KMS-11 (cell line): ENCODE measurements around the gene LINS1.

Source experiments
- H2AFZ ChIP-seq: fragments of 200-600 bp; sonication (generic); 2 replicates; pipeline ENCODE4 v1.6.1; 2016; ENCODE audit warnings: antibody characterized with exemption, mixed run types, low read depth
- H3K27ac ChIP-seq: fragments of 200-600 bp; sonication (generic); 2 replicates; pipeline ENCODE4 v1.6.1; 2016; ENCODE audit warnings: mild to moderate bottlenecking, mixed run types
- H3K27me3 ChIP-seq: fragments of 200-600 bp; sonication (generic); 2 replicates; pipeline ENCODE4 v1.6.1; 2017; ENCODE audit warnings: mild to moderate bottlenecking, low read depth, mixed run types, moderate library complexity; ENCODE audit not compliant: insufficient read depth
- H3K36me3 ChIP-seq: fragments of 200-600 bp; sonication (generic); 2 replicates; pipeline ENCODE4 v1.6.1; 2017; ENCODE audit warnings: mild to moderate bottlenecking, mixed run types; ENCODE audit not compliant: insufficient read depth
- H3K4me1 ChIP-seq: fragments of 200-600 bp; sonication (generic); 2 replicates; pipeline ENCODE4 v1.6.1; 2016; ENCODE audit warnings: mild to moderate bottlenecking, low read depth, mixed run types; ENCODE audit not compliant: poor library complexity, severe bottlenecking
- H3K4me2 ChIP-seq: fragments of 200-600 bp; sonication (generic); 2 replicates; pipeline ENCODE4 v1.7.0; 2016; ENCODE audit warnings: mild to moderate bottlenecking, mixed run types
- H3K4me3 ChIP-seq: fragments of 200-600 bp; sonication (generic); IDR thresholded peaks from 2 replicates; pipeline ENCODE4 v1.6.1; 2017; ENCODE audit warnings: low read depth, low read length, mixed read lengths; ENCODE audit not compliant: insufficient read depth
- H3K79me2 ChIP-seq: fragments of 200-600 bp; sonication (generic); 2 replicates; pipeline ENCODE4 v1.6.1; 2016; ENCODE audit warnings: low read depth, mixed run types; ENCODE audit not compliant: insufficient read depth
- H3K9ac ChIP-seq: fragments of 200-600 bp; sonication (generic); 2 replicates; pipeline ENCODE4 v1.6.1; 2016; ENCODE audit warnings: mild to moderate bottlenecking, mixed run types
- H4K20me1 ChIP-seq: fragments of 200-600 bp; sonication (generic); 2 replicates; pipeline ENCODE4 v1.6.1; 2016; ENCODE audit warnings: mild to moderate bottlenecking, mixed run types; ENCODE audit not compliant: insufficient read depth
- CTCF ChIP-seq: fragments of 200-600 bp; sonication (generic); conservative IDR thresholded peaks from 2 replicates; pipeline ENCODE4 v1.6.1; 2017; ENCODE audit warnings: low read depth, mild to moderate bottlenecking, antibody characterized with exemption, low read length, moderate library complexity, mixed read lengths

The LINS1 gene

GRCh38 chr15:100614918-100615317 lies 12.9 kb upstream of the LINS1 start:
- Histone ChIP-seq H2AFZ (no peak overlapping the region), H3K27ac (no peak overlapping the region), H3K9ac (no peak overlapping the region), H3K4me2 (no peak overlapping the region), H3K4me1 (no peaks in the 10 kb centered on the region), H3K4me3 (no peak overlapping the region), H3K79me2 (no peaks in the 10 kb centered on the region), H3K36me3 (no peaks in the 10 kb centered on the region), H3K27me3 (no peaks in the 10 kb centered on the region), H4K20me1 (no peaks in the 10 kb centered on the region)
- TF ChIP-seq CTCF = no peak

GRCh38 chr15:100614336-100614735 lies 12.4 kb upstream of the LINS1 start:
- no peak overlapping the region for H3K9ac ChIP-seq
- no peak overlapping the region for H3K27ac ChIP-seq
- H3K4me1 ChIP-seq = no peaks in the 10 kb centered on the region
- H3K79me2 ChIP-seq = no peaks in the 10 kb centered on the region
- H3K27me3 ChIP-seq = no peaks in the 10 kb centered on the region
- no peak overlapping the region for H3K4me3 ChIP-seq
- no peaks in the 10 kb centered on the region for H4K20me1 ChIP-seq
- H3K4me2 ChIP-seq = no peak overlapping the region
- no peak for TF ChIP-seq CTCF
- H2AFZ ChIP-seq = no peak overlapping the region
- no peaks in the 10 kb centered on the region for H3K36me3 ChIP-seq

GRCh38 chr15:100613208-100613607 lies 11.2 kb upstream of the LINS1 start:
- no peak overlapping the region for H3K4me2 ChIP-seq
- no peak overlapping the region for H3K27ac ChIP-seq
- no peaks in the 10 kb centered on the region for H3K27me3 ChIP-seq
- no peak overlapping the region for H3K4me3 ChIP-seq
- H3K4me1 ChIP-seq = no peaks in the 10 kb centered on the region
- TF ChIP-seq CTCF = no peak
- H3K9ac ChIP-seq = no peak overlapping the region
- H3K36me3 ChIP-seq = no peaks in the 10 kb centered on the region
- no peak overlapping the region for H2AFZ ChIP-seq
- H3K79me2 ChIP-seq = no peaks in the 10 kb centered on the region
- no peaks in the 10 kb centered on the region for H4K20me1 ChIP-seq

GRCh38 chr15:100612539-100612938 lies 10.6 kb upstream of the LINS1 start:
- TF ChIP-seq CTCF = no peak
- Histone ChIP-seq H3K4me3 (no peak overlapping the region), H3K36me3 (no peaks in the 10 kb centered on the region), H2AFZ (no peak overlapping the region), H3K4me1 (no peaks in the 10 kb centered on the region), H3K9ac (no peak overlapping the region), H3K27me3 (no peaks in the 10 kb centered on the region), H3K4me2 (no peak overlapping the region), H3K79me2 (no peaks in the 10 kb centered on the region), H4K20me1 (no peaks in the 10 kb centered on the region), H3K27ac (no peak overlapping the region)
